WERI-Rb-1 (cell line): ENCODE results near the gene OGG1.

Experiments used
- DNase-seq: peaks from one replicate; pipeline ENCODE4 v3.0.0-alpha.2; 2020
- H3K27ac ChIP-seq: fragments of 250-450 bp; sonication (Bioruptor Pico); 2 replicates; pipeline ENCODE4 v1.5.1; 2020; ENCODE audit warnings: mild to moderate bottlenecking, moderate library complexity
- H3K27me3 ChIP-seq: fragments of 250-450 bp; sonication (Bioruptor Pico); 2 replicates; pipeline ENCODE4 v1.5.1; 2021; ENCODE audit warnings: mild to moderate bottlenecking, low read depth, moderate library complexity; ENCODE audit not compliant: insufficient read depth, severe bottlenecking
- H3K36me3 ChIP-seq: fragments of 250-450 bp; sonication (Bioruptor Pico); 2 replicates; pipeline ENCODE4 v1.5.1; 2020; ENCODE audit warnings: mild to moderate bottlenecking, moderate library complexity
- H3K4me3 ChIP-seq: 2 replicates; pipeline ENCODE4 v1.5.1; 2011; ENCODE audit warnings: low read depth, mild to moderate bottlenecking, control low read depth, low read length
- H3K9me3 ChIP-seq: fragments of 250-450 bp; sonication (Bioruptor Pico); 2 replicates; pipeline ENCODE4 v1.5.1; 2021; ENCODE audit warnings: mild to moderate bottlenecking, moderate library complexity; ENCODE audit not compliant: severe bottlenecking
- CTCF ChIP-seq: IDR thresholded peaks from 2 replicates; pipeline ENCODE4 v1.5.1; 2011; ENCODE audit warnings: low read depth, mild to moderate bottlenecking, control low read depth, inconsistent platforms, low read length

Gene OGG1

DNA sequence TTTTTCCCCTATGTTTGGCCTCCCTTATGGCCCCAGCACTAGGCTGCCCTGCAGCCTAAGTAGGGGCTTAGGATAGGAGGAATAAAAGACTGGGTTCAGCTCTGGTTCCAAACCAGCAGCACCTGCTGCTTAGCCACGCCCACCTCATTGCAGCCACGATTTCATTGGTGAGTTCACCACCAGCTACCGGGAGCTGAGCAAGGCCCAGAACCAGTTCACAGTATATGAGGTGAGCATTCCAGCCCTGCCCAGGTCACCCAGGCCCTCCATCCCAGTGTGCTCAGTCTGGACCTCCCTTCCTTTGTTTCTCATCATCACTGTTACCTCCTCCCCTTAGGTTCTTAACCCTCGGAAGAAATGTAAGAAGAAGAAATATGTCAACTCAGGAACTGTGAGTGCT is 34.6 kb upstream of the OGG1 start:
- Histone ChIP-seq H3K27ac (no peak overlapping the region), H3K4me3 (no peak overlapping the region), H3K36me3 (no peaks in the 10 kb centered on the region), H3K9me3 (no peaks in the 10 kb centered on the region), H3K27me3 (no peaks in the 10 kb centered on the region)
- no peak for DNase-seq
- TF ChIP-seq CTCF, result no peak

DNA sequence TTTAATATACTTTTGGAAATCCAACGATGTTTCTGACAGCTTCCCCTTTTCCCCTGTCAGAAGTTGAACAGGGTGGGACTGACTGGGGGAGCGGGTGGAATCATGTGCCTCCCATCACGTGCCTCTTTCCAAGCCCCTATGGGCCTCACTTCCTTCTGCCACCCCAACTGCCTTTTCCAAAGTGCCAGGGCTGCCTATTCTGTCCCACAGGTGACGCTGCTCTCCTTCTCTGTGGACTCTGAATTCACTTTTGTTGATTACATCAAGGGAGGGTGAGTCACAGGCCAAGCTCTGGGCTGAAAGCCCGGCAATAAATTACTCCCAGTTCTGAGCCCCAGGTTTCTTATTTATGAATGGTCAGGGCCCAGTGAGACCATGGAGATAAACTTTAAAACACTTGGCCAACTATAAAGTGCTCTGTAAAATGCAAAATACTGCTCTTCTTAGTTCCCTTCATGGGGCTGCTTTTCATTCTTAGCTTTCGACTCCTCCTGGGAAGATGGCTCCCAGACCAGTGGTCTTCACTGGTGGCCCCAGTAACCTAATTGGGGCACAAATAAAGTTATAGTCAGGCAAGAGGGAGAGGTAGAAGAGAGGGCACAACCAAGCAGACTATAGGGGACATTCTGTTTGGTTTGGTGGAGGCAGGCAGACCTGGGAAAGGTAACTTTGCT is 33.9 kb upstream of the OGG1 start:
- TF ChIP-seq CTCF, result no peak
- no peak for DNase-seq
- H3K27ac ChIP-seq, result no peak overlapping the region

DNA sequence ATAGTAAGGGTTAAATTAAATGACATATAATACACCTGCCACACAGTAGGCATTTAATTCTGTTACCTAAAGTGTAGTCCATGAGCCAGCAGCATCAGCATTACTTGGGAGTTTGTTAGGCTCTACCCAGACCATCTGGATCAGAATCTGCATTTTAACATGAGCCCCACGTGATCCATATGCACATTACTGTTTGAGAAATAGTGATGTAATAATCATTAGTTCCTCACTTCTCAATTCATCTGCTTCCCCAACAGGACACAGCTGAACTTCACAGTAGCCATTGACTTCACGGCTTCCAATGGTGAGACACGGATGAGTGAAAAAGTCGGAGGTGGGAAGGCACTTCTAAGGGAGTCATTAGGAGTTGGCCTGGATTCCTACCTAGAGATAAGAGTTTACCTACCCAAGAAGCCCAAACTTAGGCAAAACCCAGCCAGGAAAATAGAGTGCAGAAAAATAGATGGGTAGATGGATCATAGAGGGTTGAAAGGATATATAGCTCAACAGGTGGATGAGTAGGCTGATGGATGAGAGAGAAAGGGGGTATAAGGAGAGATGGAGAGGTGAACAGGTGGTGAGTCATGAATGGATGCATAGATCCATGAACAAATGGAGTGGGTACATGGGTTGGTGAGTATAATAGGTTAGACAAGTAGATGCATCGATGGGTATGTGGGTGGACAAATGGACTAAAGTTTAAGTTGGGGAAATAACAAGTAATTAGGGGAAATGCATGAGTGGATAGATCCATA is 32.8 kb upstream of the OGG1 start:
- no peak for TF ChIP-seq CTCF
- no peak for DNase-seq
- Histone ChIP-seq H3K27ac (no peak overlapping the region), H3K27me3 (no peaks in the 10 kb centered on the region), H3K9me3 (no peaks in the 10 kb centered on the region), H3K4me3 (no peak overlapping the region), H3K36me3 (no peaks in the 10 kb centered on the region)

More for the DNA sequence above, 33.9 kb upstream of the OGG1 start:
- no peak overlapping the region for H3K4me3 ChIP-seq
- H3K36me3 ChIP-seq, result no peaks in the 10 kb centered on the region
- no peaks in the 10 kb centered on the region for H3K9me3 ChIP-seq
- no peaks in the 10 kb centered on the region for H3K27me3 ChIP-seq

- DNase-seq, result no peak
- no peak for TF ChIP-seq CTCF
- Histone ChIP-seq H3K36me3 (no peaks in the 10 kb centered on the region), H3K9me3 (no peaks in the 10 kb centered on the region), H3K27ac (no peak overlapping the region), H3K4me3 (no peak overlapping the region), H3K27me3 (no peaks in the 10 kb centered on the region)
These were observed 32.2 kb upstream of the OGG1 start for GRCh38 chr3:9717563-9717962.

GRCh38 chr3:9718118-9718517 is 31.6 kb upstream of the OGG1 start:
- H3K27me3 ChIP-seq, result no peaks in the 10 kb centered on the region
- H3K4me3 ChIP-seq, result no peak overlapping the region
- no peaks in the 10 kb centered on the region for H3K36me3 ChIP-seq
- TF ChIP-seq CTCF, result no peak
- no peak overlapping the region for H3K27ac ChIP-seq
- DNase-seq, result peak; percentile 26
- H3K9me3 ChIP-seq, result no peaks in the 10 kb centered on the region
